Smooth muscle cell (in vitro differentiated cells): ENCODE measurements around the gene SLC7A11. TPM values are rescaled to one million over a fixed set of nuclear protein-coding genes. Genes with fewer than 3 reads are reported as not detected.

ENCODE experiments used
- DNase-seq: peaks from one replicate; lab custom pipeline; 2025; ENCODE audit not compliant: unreplicated experiment; lab: John Stamatoyannopoulos, UW
- H2AFZ ChIP-seq: fragments of 200-600 bp; sonication (generic); 2 replicates; pipeline ENCODE4 v1.6.0; 2016; ENCODE audit warnings: antibody characterized with exemption, low read depth, mild to moderate bottlenecking
- H3F3A ChIP-seq: fragments of 200-600 bp; sonication (generic); 2 replicates; pipeline ENCODE4 v1.6.0; 2017; ENCODE audit warnings: antibody characterized with exemption, low read depth
- H3K27ac ChIP-seq: fragments of 200-600 bp; sonication (generic); 2 replicates; pipeline ENCODE4 v1.5.1; 2016; ENCODE audit warnings: low read depth, mild to moderate bottlenecking
- H3K27me3 ChIP-seq: fragments of 200-600 bp; sonication (generic); 2 replicates; pipeline ENCODE4 v1.6.1; 2016; ENCODE audit warnings: low read depth, mild to moderate bottlenecking
- H3K36me3 ChIP-seq: fragments of 200-600 bp; sonication (generic); 2 replicates; pipeline ENCODE4 v1.5.1; 2016; ENCODE audit warnings: low read depth
- H3K4me1 ChIP-seq: fragments of 200-600 bp; sonication (generic); 2 replicates; pipeline ENCODE4 v1.5.1; 2016; ENCODE audit warnings: low read depth
- H3K4me2 ChIP-seq: fragments of 200-600 bp; sonication (generic); 2 replicates; pipeline ENCODE4 v1.6.0; 2016; ENCODE audit warnings: mild to moderate bottlenecking
- H3K4me3 ChIP-seq: fragments of 200-600 bp; sonication (generic); 2 replicates; pipeline ENCODE4 v1.5.1; 2016; ENCODE audit warnings: mild to moderate bottlenecking
- H3K79me2 ChIP-seq: fragments of 200-600 bp; sonication (generic); 2 replicates; pipeline ENCODE4 v1.6.0; 2016; ENCODE audit warnings: low read depth, mild to moderate bottlenecking
- H3K9ac ChIP-seq: fragments of 200-600 bp; sonication (generic); 2 replicates; pipeline ENCODE4 v1.6.0; 2016; ENCODE audit warnings: low read depth
- H3K9me3 ChIP-seq: fragments of 200-600 bp; sonication (generic); replicated peaks from 2 replicates; pipeline ENCODE4 v1.5.1; 2016; ENCODE audit warnings: low read depth
- H4K20me1 ChIP-seq: fragments of 200-600 bp; sonication (generic); 2 replicates; pipeline ENCODE4 v1.6.0; 2016; ENCODE audit warnings: low read depth
- CTCF ChIP-seq: fragments of 200-600 bp; sonication (generic); IDR thresholded peaks from 2 replicates; pipeline ENCODE4 v1.5.1; 2017; ENCODE audit warnings: borderline replicate concordance, mild to moderate bottlenecking, antibody characterized with exemption; ENCODE audit not compliant: insufficient read depth, poor library complexity, severe bottlenecking
- WGBS: methylation state at CpG from one replicate; pipeline ENCODE4 v1.1.7; 2016; ENCODE audit warnings: low lambda C conversion rate; 5-methylcytosine and 5-hydroxymethylcytosine counted together
- polyA plus RNA-seq: library from polyadenylated mRNA; unstranded; fragments of >200 nt; fragmentation: Nextera tagmentation; extraction: Ambion mirVana; gene quantifications from 2 replicates; pipeline ENCODE4 v1.2.1, GENCODE V29; 2016
- total RNA-seq: library from RNA; depleted of rRNA; stranded (reverse); fragments of >200 nt; gene quantifications from 2 replicates; pipeline ENCODE4 v1.2.3, GENCODE V29; 2014

SLC7A11 gene
- total and polyA plus RNA-seq, 2 experiments from 2014 or later, result 1.1 to 13.9 TPM

- no peak for TF ChIP-seq CTCF
- no peaks in the 10 kb centered on the region for H3K36me3 ChIP-seq
- no peak overlapping the region for H3K4me2 ChIP-seq
- H3K27ac ChIP-seq, result no peak overlapping the region
- 97% methylated on average over 2 of the region's 2 CpGs for WGBS
- H3F3A ChIP-seq, result peaks cover 7% of the 10 kb centered on the region
- no peaks in the 10 kb centered on the region for H4K20me1 ChIP-seq
- no peaks in the 10 kb centered on the region for H3K27me3 ChIP-seq
- no peak overlapping the region for H3K4me3 ChIP-seq
- no peaks in the 10 kb centered on the region for H3K9me3 ChIP-seq
- no peak for DNase-seq
- no peak overlapping the region for H3K9ac ChIP-seq
- peaks cover 3% of the 10 kb centered on the region for H3K4me1 ChIP-seq
- no peak overlapping the region for H2AFZ ChIP-seq
- H3K79me2 ChIP-seq, result no peaks in the 10 kb centered on the region
Measured at GRCh38 chr4:138177278-138177968, 64.7 kb downstream of the SLC7A11 start.

DNA sequence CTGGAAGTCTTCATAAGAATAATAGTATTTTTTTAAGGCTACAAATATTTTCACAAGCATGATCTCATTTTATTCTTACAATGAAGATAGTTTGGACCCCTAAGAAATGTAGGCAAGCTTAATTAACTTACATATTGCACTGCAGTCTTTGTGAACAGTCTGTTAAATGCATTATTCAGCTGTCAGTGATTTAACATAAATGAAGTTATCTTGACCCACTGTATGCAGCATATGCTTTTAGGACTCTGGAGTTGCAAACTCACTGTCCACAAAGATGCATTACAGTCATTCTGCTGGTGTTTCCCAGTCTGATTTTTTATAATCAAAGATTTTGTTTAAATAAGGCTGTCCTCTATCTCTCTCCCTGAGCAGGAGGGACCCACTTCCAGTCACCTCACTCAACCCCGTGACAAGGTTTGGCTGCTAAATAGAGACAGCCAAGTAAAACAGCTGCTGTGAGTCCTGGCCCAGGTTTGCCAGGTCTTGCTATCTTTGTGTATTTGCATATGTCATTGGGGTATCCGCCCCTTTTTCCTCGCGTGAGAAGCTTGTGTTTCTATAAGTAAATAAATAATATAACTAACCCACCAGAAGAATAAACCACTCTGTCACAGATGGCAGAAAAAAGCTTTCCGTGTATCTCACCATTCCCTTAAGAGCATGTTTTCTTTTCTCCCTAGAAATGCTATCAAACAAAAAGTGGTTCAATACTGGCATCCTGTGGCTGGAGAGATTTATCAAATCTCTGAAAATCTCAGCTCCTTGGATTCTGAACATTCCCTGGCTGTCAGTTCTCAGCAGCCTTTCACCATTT lies 67.0 kb downstream of the SLC7A11 start:
- no peaks in the 10 kb centered on the region for H3K27me3 ChIP-seq
- no peaks in the 10 kb centered on the region for H3K4me1 ChIP-seq
- no peak overlapping the region for H3K4me3 ChIP-seq
- no peaks in the 10 kb centered on the region for H3K9me3 ChIP-seq
- H4K20me1 ChIP-seq, result no peaks in the 10 kb centered on the region
- H2AFZ ChIP-seq, result no peak overlapping the region
- no peaks in the 10 kb centered on the region for H3K79me2 ChIP-seq
- no peak overlapping the region for H3K9ac ChIP-seq
- no peak for DNase-seq
- H3K4me2 ChIP-seq, result no peak overlapping the region
- no peak overlapping the region for H3K27ac ChIP-seq
- no peaks in the 10 kb centered on the region for H3F3A ChIP-seq
- peaks cover 8% of the 10 kb centered on the region for H3K36me3 ChIP-seq
- TF ChIP-seq CTCF, result no peak
- 85% methylated on average over 5 of the region's 5 CpGs for WGBS

- Histone ChIP-seq H3K9me3 (no peaks in the 10 kb centered on the region), H3K4me1 (peaks cover 12% of the 10 kb centered on the region), H3K9ac (no peak overlapping the region), H3K27ac (no peak overlapping the region), H3F3A (no peaks in the 10 kb centered on the region), H3K79me2 (no peaks in the 10 kb centered on the region), H3K27me3 (no peaks in the 10 kb centered on the region), H3K4me2 (no peak overlapping the region), H3K4me3 (no peak overlapping the region), H2AFZ (no peak overlapping the region), H4K20me1 (no peaks in the 10 kb centered on the region), H3K36me3 (no peaks in the 10 kb centered on the region)
- TF ChIP-seq CTCF, result no peak
- WGBS, result 91% methylated on average over 1 of the region's 1 CpG
- DNase-seq, result no peak
Measured at GRCh38 chr4:138164208-138164607, 77.9 kb downstream of the SLC7A11 start.

DNA sequence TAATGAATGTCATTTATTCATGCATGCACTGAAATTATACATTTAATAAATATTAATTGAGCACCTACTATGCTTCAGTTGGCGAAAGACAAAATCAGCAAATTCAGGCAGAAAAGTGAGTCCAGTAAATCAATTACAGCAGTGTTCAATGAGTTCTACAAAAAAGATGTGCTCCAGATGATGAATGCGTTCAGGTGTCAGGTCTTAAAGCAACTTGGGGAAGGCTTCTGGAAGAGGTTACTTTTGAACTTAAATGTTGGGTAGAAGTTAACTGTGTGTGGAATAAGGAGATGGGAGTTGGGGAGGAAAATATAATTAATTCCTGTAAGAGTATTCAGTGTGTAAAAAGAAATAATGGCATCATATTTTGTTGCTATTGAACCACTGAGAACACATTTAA lies 79.0 kb downstream of the SLC7A11 start:
- no peak overlapping the region for H2AFZ ChIP-seq
- no peaks in the 10 kb centered on the region for H3K9me3 ChIP-seq
- no peaks in the 10 kb centered on the region for H4K20me1 ChIP-seq
- H3K27ac ChIP-seq, result no peak overlapping the region
- H3K36me3 ChIP-seq, result no peaks in the 10 kb centered on the region
- peaks cover 12% of the 10 kb centered on the region for H3K4me1 ChIP-seq
- H3K4me2 ChIP-seq, result no peak overlapping the region
- H3K79me2 ChIP-seq, result no peaks in the 10 kb centered on the region
- no peak for TF ChIP-seq CTCF
- no peak overlapping the region for H3K9ac ChIP-seq
- DNase-seq, result no peak
- H3F3A ChIP-seq, result no peaks in the 10 kb centered on the region
- H3K27me3 ChIP-seq, result no peaks in the 10 kb centered on the region
- no peak overlapping the region for H3K4me3 ChIP-seq
- WGBS, result 92% methylated on average over 2 of the region's 2 CpGs
